Left ventricle myocardium inferior (tissue), 1 donor: ENCODE data around the gene PLD5. TPM values are rescaled to one million over a fixed set of nuclear protein-coding genes. Genes with fewer than 3 reads are reported as not detected.

Experiments
- DNase-seq: peaks from one replicate; pipeline ENCODE4 v3.0.0-alpha.2; 2020
- H3K27ac ChIP-seq: fragments of 200-600 bp; replicated peaks from 2 replicates; pipeline ENCODE4 v1.8.0; 2021
- H3K27me3 ChIP-seq: fragments of 200-600 bp; 2 replicates; pipeline ENCODE4 v1.8.0; 2021; ENCODE audit warnings: low read depth
- H3K36me3 ChIP-seq: fragments of 200-600 bp; 2 replicates; pipeline ENCODE4 v1.8.0; 2021
- H3K4me1 ChIP-seq: fragments of 200-600 bp; 2 replicates; pipeline ENCODE4 v1.8.0; 2021
- H3K4me3 ChIP-seq: fragments of 200-600 bp; 2 replicates; pipeline ENCODE4 v1.8.0; 2021; ENCODE audit warnings: mild to moderate bottlenecking, moderate library complexity
- H3K9me3 ChIP-seq: fragments of 200-600 bp; replicated peaks from 2 replicates; pipeline ENCODE4 v1.8.0; 2021
- CTCF ChIP-seq: fragments of 200-600 bp; IDR thresholded peaks from 2 replicates; pipeline ENCODE4 v1.8.0; 2021; ENCODE audit warnings: antibody characterized with exemption, mild to moderate bottlenecking, borderline replicate concordance
- intact Hi-C: fragments of 100-400 bp; cut with micrococcal nuclease; formaldehyde crosslinking; loops from one replicate; pipeline ENCODE4 v1.11.0; 2022
- total RNA-seq: library from RNA; stranded (reverse); fragmentation: NEBNext Ultra II Directional; extraction: Animal tissue kit (Norgen Biotek cat#: 25700); gene quantifications from one replicate; pipeline ENCODE4 v1.2.1, GENCODE V29; 2021
- donor health status: DM: no; HTN: yes; CAD: no; lungs with severe emphysema.

Gene PLD5
- total RNA-seq, 1 donor from 2014 or later = 0.11 TPM

GRCh38 chr1:242449661-242450060 is 74.8 kb downstream of the PLD5 start:
- Histone ChIP-seq H3K4me1 (no peaks in the 10 kb centered on the region), H3K27me3 (peaks cover 72% of the 10 kb centered on the region), H3K4me3 (no peak overlapping the region), H3K36me3 (no peaks in the 10 kb centered on the region), H3K9me3 (no peaks in the 10 kb centered on the region), H3K27ac (no peak overlapping the region)
- TF ChIP-seq CTCF = no peak
- DNase-seq = no peak
- intact Hi-C loops = no loop called here

GRCh38 chr1:242448910-242449645 is 75.4 kb downstream of the PLD5 start:
- H3K4me1 ChIP-seq = no peaks in the 10 kb centered on the region
- H3K9me3 ChIP-seq = no peaks in the 10 kb centered on the region
- peaks cover 68% of the 10 kb centered on the region for H3K27me3 ChIP-seq
- no peak overlapping the region for H3K27ac ChIP-seq
- intact Hi-C loops = no loop called here
- H3K4me3 ChIP-seq = no peak overlapping the region
- H3K36me3 ChIP-seq = no peaks in the 10 kb centered on the region
- DNase-seq = no peak
- no peak for TF ChIP-seq CTCF

GRCh38 chr1:242447689-242448088 is 76.8 kb downstream of the PLD5 start:
- DNase-seq = no peak
- no peaks in the 10 kb centered on the region for H3K4me1 ChIP-seq
- H3K4me3 ChIP-seq = no peak overlapping the region
- intact Hi-C loops = no loop called here
- H3K36me3 ChIP-seq = no peaks in the 10 kb centered on the region
- TF ChIP-seq CTCF = no peak
- no peaks in the 10 kb centered on the region for H3K9me3 ChIP-seq
- no peak overlapping the region for H3K27ac ChIP-seq
- H3K27me3 ChIP-seq = peaks cover 58% of the 10 kb centered on the region

GRCh38 chr1:242440757-242441156 is 83.7 kb downstream of the PLD5 start:
- Histone ChIP-seq H3K36me3 (no peaks in the 10 kb centered on the region), H3K4me3 (no peak overlapping the region), H3K27ac (no peak overlapping the region), H3K9me3 (no peaks in the 10 kb centered on the region), H3K4me1 (no peaks in the 10 kb centered on the region), H3K27me3 (peaks cover 5% of the 10 kb centered on the region)
- TF ChIP-seq CTCF = no peak
- intact Hi-C loops = no loop called here
- DNase-seq = no peak

GRCh38 chr1:242435200-242435599 is 89.3 kb downstream of the PLD5 start:
- no peaks in the 10 kb centered on the region for H3K4me1 ChIP-seq
- no peak for DNase-seq
- TF ChIP-seq CTCF = no peak
- H3K9me3 ChIP-seq = peaks cover under 1% of the 10 kb centered on the region
- H3K27me3 ChIP-seq = no peaks in the 10 kb centered on the region
- H3K4me3 ChIP-seq = no peak overlapping the region
- no peak overlapping the region for H3K27ac ChIP-seq
- intact Hi-C loops = no loop called here
- H3K36me3 ChIP-seq = no peaks in the 10 kb centered on the region
